Ovary (tissue), 10 donors: ENCODE results near the gene GNPDA2. TPM values are rescaled to one million over a fixed set of nuclear protein-coding genes. Genes with fewer than 3 reads are reported as not detected.

ENCODE experiments used
- DNase-seq, 5 donors: peaks; one replicate each; pipeline ENCODE4 v3.0.0-alpha.2; 2019 to 2020
- H3K27ac ChIP-seq, 2 donors: fragments of 200-600 bp; one replicate each; pipeline versions ENCODE4 v1.5.1 to v1.8.0; 2019 to 2022
- H3K27me3 ChIP-seq: fragments of 200-600 bp; one replicate; pipeline ENCODE4 v1.8.0; 2022
- H3K36me3 ChIP-seq: fragments of 200-600 bp; sonication (generic); one replicate; pipeline ENCODE4 v1.5.1; 2019
- H3K4me1 ChIP-seq: one replicate; pipeline ENCODE4 v1.8.1; 2013; ENCODE audit warnings: mild to moderate bottlenecking, moderate library complexity; ENCODE audit not compliant: insufficient read depth
- H3K4me3 ChIP-seq: fragments of 200-600 bp; sonication (generic); one replicate; pipeline ENCODE4 v1.5.1; 2017
- H3K9me3 ChIP-seq, 2 donors: fragments of 200-600 bp in 1 of 2; sonication (generic) in 1 of 2; one replicate each; pipeline versions ENCODE4 v1.5.1 to v1.8.1; 2013 to 2019; ENCODE audit warnings: mild to moderate bottlenecking in 1 of 2, moderate library complexity in 1 of 2
- CTCF ChIP-seq, 3 donors: fragments of 450-650 bp in 2 of 3; fragments of 200-600 bp in 1 of 3; IDR thresholded peaks; one replicate each; pipeline versions ENCODE4 v1.5.1 to v1.8.0; 2016 to 2022; ENCODE audit warnings: antibody characterized with exemption in 3 of 3, mild to moderate bottlenecking in 1 of 3
- EP300 ChIP-seq: sonication (generic); formaldehyde crosslinking; IDR thresholded peaks from one replicate; pipeline ENCODE4 v1.6.1; 2017; ENCODE audit warnings: antibody characterized with exemption
- POLR2A ChIP-seq: fragments of 450-650 bp; IDR thresholded peaks from one replicate; pipeline ENCODE4 v1.6.1; 2017; ENCODE audit warnings: antibody characterized with exemption, mild to moderate bottlenecking, moderate library complexity
- WGBS, 3 donors: extraction: QIAGEN DNeasy Blood & Tissue Kit in 1 of 3; methylation state at CpG; one replicate each; pipeline versions ENCODE4 v1.1.5 to v1.1.7; 2013 to 2017; 5-methylcytosine and 5-hydroxymethylcytosine counted together
- intact Hi-C, 4 donors: fragments of 100-400 bp; cut with DNase I; formaldehyde crosslinking; loops; one replicate each; pipeline versions ENCODE4 v1.11.0 to v1.15.1; 2022 to 2023
- long read RNA-seq, 3 donors: library from polyadenylated mRNA in 2 of 3; unstranded in 2 of 3; transcript quantifications; one replicate each; pipeline ENCODE4 v2.0.0 and lab custom pipeline, GENCODE V29; 2021 to 2026
- polyA plus RNA-seq, 2 donors: library from polyadenylated mRNA; stranded (reverse); fragments of 200-250 nt in 1 of 2; fragments of 350-450 nt in 1 of 2; fragmentation: Illumina TruSeq in 1 of 2; extraction: RNeasy Lipid Tissue Mini Kit (QIAGEN cat#74804) in 1 of 2; gene quantifications; one replicate each; pipeline ENCODE4 v1.2.3, GENCODE V29; 2013 to 2014
- total RNA-seq, 7 donors: library from RNA; depleted of rRNA in 2 of 7; stranded (reverse); fragments of >200 nt in 2 of 7; fragmentation: NEBNext Ultra II Directional in 3 of 7; extraction: Animal tissue kit (Norgen Biotek cat#: 25700) in 3 of 7; gene quantifications; one replicate each; pipeline versions ENCODE4 v1.1.0 to v1.2.4, GENCODE V29; 2016 to 2023
- donor health status: DM: no; HTN: no; CAD: no; lungs with moderate emphysema.
- donor health status: DM: no; HTN: no; CAD: no.
- donor health status: Bipolar disorder and iron deficiency.
- donor health status: DM: yes; HTN: yes; CAD: no.
- donor health status: DM: no; HTN: no; CAD: no.
- donor health status: DM: yes; HTN: yes; CAD: no.

The GNPDA2 gene
- total RNA-seq (10 to 100 TPM; 13.1 to 30.3 (median 22.0) TPM), polyA plus RNA-seq (10 to 100 TPM; 17.6 to 21.4 TPM)
- long read RNA-seq, donor 1, transcript GNPDA2-202 (6 exons, 1,050 nt) = minor isoform, 8 of 64 reads
- long read RNA-seq, donor 1, transcript GNPDA2-201 (7 exons, 1,930 nt) = major isoform, 41 of 64 reads
- long read RNA-seq, donor 1, partial matches to known transcripts = 4 of 64 reads
- long read RNA-seq, donor 1, other reads (novel, unspliced or antisense) = 11 of 64 reads
- long read RNA-seq, donor 2, full-length matches to known transcripts = 18 of 23 reads
- long read RNA-seq, donor 2, partial matches to known transcripts = 5 of 23 reads
- long read RNA-seq, donor 2, other reads (novel, unspliced or antisense) = 0 of 23 reads
- long read RNA-seq, donor 3, transcript GNPDA2-201 (7 exons, 1,930 nt) = major isoform, 23 of 29 reads
- long read RNA-seq, donor 3, partial matches to known transcripts = 2 of 29 reads
- long read RNA-seq, donor 3, other reads (novel, unspliced or antisense) = 2 of 29 reads

GRCh38 chr4:44726038-44726871 lies at the start of gene GNPDA2:
Gene GNPDA2, minus strand, starts transcription at chr4:44726556. Its CDS starts 4,349 bp downstream, at chr4:44722207.
- Histone ChIP-seq H3K4me1 (peaks cover 4% of the 10 kb centered on the region), H3K27me3 (no peaks in the 10 kb centered on the region), H3K27ac (peak within 1 kb of the TSS; percentile 38 to 79), H3K36me3 (no peaks in the 10 kb centered on the region), H3K4me3 (peak within 1 kb of the TSS; percentile 74), H3K9me3 (no peaks in the 10 kb centered on the region)
- DNase-seq = peak; percentile 89 to 94 (median 91)
- no peak for TF ChIP-seq EP300
- TF ChIP-seq POLR2A = peak; percentile 40
- intact Hi-C loops = no loop called here
- 0 to 1% (median 0%) methylated on average over 37 to 65 of the region's 65 CpGs for WGBS, 3 donors

- intact Hi-C loops = no loop called here
- no peak overlapping the region for H3K27ac ChIP-seq
- DNase-seq = no peak
- no peaks in the 10 kb centered on the region for H3K9me3 ChIP-seq
- 86 to 91% (median 89%) methylated on average over 6 of the region's 6 CpGs for WGBS, 3 donors
- no peaks in the 10 kb centered on the region for H3K36me3 ChIP-seq
- TF ChIP-seq EP300 (no peak), CTCF (IDR thresholded peaks at IDR 0.05) (no peak), POLR2A (no peak)
- no peak overlapping the region for H3K4me3 ChIP-seq
- H3K4me1 ChIP-seq = no peaks in the 10 kb centered on the region
- no peaks in the 10 kb centered on the region for H3K27me3 ChIP-seq
Measured at GRCh38 chr4:44772340-44772739, 46.0 kb upstream of the GNPDA2 start.

GRCh38 chr4:44771789-44772188 lies 45.4 kb upstream of the GNPDA2 start:
- WGBS, 3 donors = 58 to 87% (median 85%) methylated on average over 1 of the region's 1 CpG
- intact Hi-C loops = no loop called here
- Histone ChIP-seq H3K36me3 (no peaks in the 10 kb centered on the region), H3K27me3 (no peaks in the 10 kb centered on the region), H3K4me1 (no peaks in the 10 kb centered on the region), H3K9me3 (no peaks in the 10 kb centered on the region), H3K27ac (no peak overlapping the region), H3K4me3 (no peak overlapping the region)
- DNase-seq = no peak
- TF ChIP-seq CTCF (IDR thresholded peaks at IDR 0.05) (no peak), EP300 (no peak), POLR2A (no peak)

GRCh38 chr4:44766453-44766852 lies 40.1 kb upstream of the GNPDA2 start:
- no peaks in the 10 kb centered on the region for H3K36me3 ChIP-seq
- no peak overlapping the region for H3K27ac ChIP-seq
- no peaks in the 10 kb centered on the region for H3K4me1 ChIP-seq
- no peak overlapping the region for H3K4me3 ChIP-seq
- DNase-seq = no peak
- intact Hi-C loops = no loop called here
- TF ChIP-seq CTCF (IDR thresholded peaks at IDR 0.05) = no peak
- no peak for TF ChIP-seq POLR2A
- no peak for TF ChIP-seq EP300
- no peaks in the 10 kb centered on the region for H3K9me3 ChIP-seq
- H3K27me3 ChIP-seq = no peaks in the 10 kb centered on the region
